Neural crest cell (in vitro differentiated cells): Measurements from ENCODE around the gene ITPR3. TPM values are rescaled to one million over a fixed set of nuclear protein-coding genes. Genes with fewer than 3 reads are reported as not detected.

Source experiments
- DNase-seq: peaks from one replicate; pipeline ENCODE4 v3.0.0; 2021; ENCODE audit warnings: low read depth, mixed read lengths, low spot score
- H3K27ac Mint-ChIP-seq: one replicate; pipeline ENCODE4 v1.8.0; 2021; ENCODE audit warnings: mild to moderate bottlenecking, mixed read lengths; ENCODE audit not compliant: unreplicated experiment
- H3K27me3 Mint-ChIP-seq: 2 replicates; pipeline ENCODE4 v1.8.0; 2021; ENCODE audit warnings: low read depth, mild to moderate bottlenecking, mixed read lengths
- H3K36me3 Mint-ChIP-seq: 2 replicates; pipeline ENCODE4 v1.8.0; 2021; ENCODE audit warnings: low read depth, mild to moderate bottlenecking, mixed read lengths
- H3K4me1 Mint-ChIP-seq: 2 replicates; pipeline ENCODE4 v1.8.0; 2021; ENCODE audit warnings: mixed read lengths
- H3K4me3 Mint-ChIP-seq: one replicate; pipeline ENCODE4 v1.8.0; 2021; ENCODE audit warnings: mild to moderate bottlenecking, mixed read lengths
- H3K9me3 Mint-ChIP-seq: 2 replicates; pipeline ENCODE4 v1.8.0; 2021; ENCODE audit warnings: mixed read lengths
- CTCF ChIP-seq: fragments of 200-600 bp; sonication (generic); conservative IDR thresholded peaks from 2 replicates; pipeline ENCODE4 v1.5.0; 2021; ENCODE audit warnings: antibody characterized with exemption, mild to moderate bottlenecking
- total RNA-seq: library from RNA; stranded (reverse); gene quantifications from 2 replicates; pipeline ENCODE4 v1.2.1, GENCODE V29; 2021

The ITPR3 gene
- total RNA-seq, 1 donor from 2014 or later, result 16.0 TPM

DNA sequence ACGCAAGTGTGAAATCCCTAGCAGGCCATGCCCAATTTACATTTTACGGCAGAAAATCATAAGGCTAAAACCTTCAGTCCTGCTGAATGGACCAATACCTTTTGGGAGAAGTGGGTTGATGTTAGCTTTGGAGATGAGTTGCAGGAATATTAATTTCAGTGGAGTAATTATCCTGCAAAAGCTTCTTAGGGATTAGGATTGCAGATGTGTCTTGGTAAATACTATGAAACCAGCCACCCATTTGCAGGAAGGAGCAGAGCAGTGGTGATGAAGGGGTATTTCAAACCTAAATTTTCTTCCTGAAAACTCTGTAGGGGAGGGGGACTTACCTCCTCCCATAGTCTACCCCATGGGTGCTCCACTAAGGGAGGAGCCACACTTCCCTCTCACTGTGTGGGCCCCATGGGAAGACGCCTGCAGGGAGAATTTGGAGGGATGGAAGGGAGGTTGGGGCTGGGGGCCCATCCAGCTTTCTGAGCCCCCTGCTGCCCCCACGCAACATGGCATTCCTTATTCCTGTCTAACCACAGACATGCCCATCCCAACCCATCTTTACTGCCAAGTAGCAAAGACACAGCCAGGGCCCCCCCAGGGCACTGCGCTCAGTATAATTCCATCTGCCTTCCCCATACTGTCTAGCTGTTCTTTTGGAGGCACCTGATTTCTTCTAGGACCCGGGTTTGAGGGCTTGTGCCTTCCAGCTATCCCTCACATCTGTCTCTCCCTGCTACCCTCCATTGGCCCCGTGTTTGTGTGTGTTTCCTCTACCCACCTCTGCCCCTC is 105.0 kb downstream of the ITPR3 start:
- DNase-seq, result no peak
- Mint-ChIP-seq H3K9me3 (no peaks in the 10 kb centered on the region), H3K27me3 (peaks cover 3% of the 10 kb centered on the region), H3K4me3 (no peak overlapping the region), H3K4me1 (peaks cover 11% of the 10 kb centered on the region), H3K36me3 (no peaks in the 10 kb centered on the region), H3K27ac (no peak overlapping the region)
- no peak for TF ChIP-seq CTCF

DNA sequence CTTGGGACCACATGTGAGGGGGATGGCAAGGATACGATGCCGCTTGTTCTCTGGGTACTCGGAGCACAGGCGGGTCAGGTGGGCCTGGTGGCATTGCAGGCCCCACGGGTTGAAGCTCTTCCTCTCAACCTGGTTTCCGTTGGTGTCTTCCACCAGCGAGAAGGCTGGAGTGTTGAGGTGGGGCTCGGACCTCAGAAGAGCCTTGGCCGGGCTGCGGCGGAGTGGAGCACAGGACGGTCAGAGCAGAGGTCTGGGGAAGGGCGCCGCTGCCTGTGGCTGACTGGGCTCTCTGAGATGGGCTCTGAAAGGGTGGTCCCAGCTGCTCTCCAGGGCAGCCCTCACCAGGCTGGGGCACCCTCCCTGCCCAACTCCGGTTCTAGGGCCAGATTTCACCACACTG is 105.6 kb downstream of the ITPR3 start:
- Mint-ChIP-seq H3K27ac (peak overlapping the region; percentile 67), H3K36me3 (no peaks in the 10 kb centered on the region), H3K27me3 (peaks cover 3% of the 10 kb centered on the region), H3K9me3 (no peaks in the 10 kb centered on the region), H3K4me3 (no peak overlapping the region), H3K4me1 (peaks cover 17% of the 10 kb centered on the region)
- TF ChIP-seq CTCF, result no peak
- no peak for DNase-seq

DNA sequence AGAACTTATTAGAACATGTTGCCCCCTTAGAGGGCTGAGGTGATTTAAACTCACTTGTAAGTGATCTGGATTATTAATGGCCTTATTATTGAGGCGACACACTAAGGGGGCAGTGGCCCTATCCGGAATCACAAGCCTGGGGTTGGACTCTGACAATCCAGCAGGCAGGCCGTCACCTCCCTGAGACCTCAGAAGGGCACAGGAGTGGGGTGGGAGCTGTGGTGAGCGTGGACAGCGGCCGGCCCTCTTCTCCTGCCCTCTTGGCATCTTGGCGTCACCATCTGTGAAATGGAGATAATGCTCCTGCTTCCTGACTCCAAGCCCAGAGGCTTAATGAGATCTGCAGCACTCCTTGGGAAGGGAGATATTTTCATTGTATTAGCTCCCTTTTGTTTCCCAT is 106.0 kb downstream of the ITPR3 start:
- no peak for TF ChIP-seq CTCF
- H3K4me1 Mint-ChIP-seq, result peaks cover 17% of the 10 kb centered on the region
- H3K27ac Mint-ChIP-seq, result no peak overlapping the region
- H3K9me3 Mint-ChIP-seq, result no peaks in the 10 kb centered on the region
- DNase-seq, result no peak
- H3K36me3 Mint-ChIP-seq, result no peaks in the 10 kb centered on the region
- H3K4me3 Mint-ChIP-seq, result no peak overlapping the region
- H3K27me3 Mint-ChIP-seq, result peaks cover 3% of the 10 kb centered on the region

DNA sequence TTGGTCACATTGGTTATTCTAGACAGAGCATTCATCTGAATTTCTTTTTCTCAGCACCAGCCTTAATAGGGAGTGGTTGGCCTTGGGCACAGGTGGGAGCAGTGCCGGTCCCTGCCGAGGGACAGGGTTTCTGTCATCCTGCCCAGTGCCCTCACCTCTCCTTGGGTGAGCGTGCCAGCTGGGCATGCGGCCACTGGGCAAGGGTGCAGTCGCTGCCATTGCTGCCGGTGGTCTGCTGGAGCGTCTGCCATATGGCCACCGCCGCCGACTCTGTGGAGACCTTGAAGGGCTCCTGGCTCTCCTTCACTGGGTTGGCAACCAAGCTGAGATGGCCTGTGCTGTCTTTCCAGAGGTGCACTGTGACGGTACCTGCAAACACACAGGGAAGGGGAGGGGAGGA is 106.8 kb downstream of the ITPR3 start:
- peaks cover 23% of the 10 kb centered on the region for H3K4me1 Mint-ChIP-seq

GRCh38 chr6:33728438-33728837 is 107.3 kb downstream of the ITPR3 start:
- Mint-ChIP-seq H3K9me3 (no peaks in the 10 kb centered on the region), H3K4me3 (no peak overlapping the region), H3K27ac (no peak overlapping the region), H3K4me1 (peaks cover 27% of the 10 kb centered on the region), H3K36me3 (no peaks in the 10 kb centered on the region), H3K27me3 (peaks cover 3% of the 10 kb centered on the region)
- TF ChIP-seq CTCF, result no peak
- DNase-seq, result no peak

More for the DNA sequence above, 106.8 kb downstream of the ITPR3 start:
- Mint-ChIP-seq H3K27ac (no peak overlapping the region), H3K4me3 (no peak overlapping the region), H3K27me3 (peaks cover 3% of the 10 kb centered on the region), H3K36me3 (no peaks in the 10 kb centered on the region), H3K9me3 (no peaks in the 10 kb centered on the region)
- DNase-seq, result no peak
- TF ChIP-seq CTCF, result no peak
